Measurements from ENCODE around the gene TRAK1. TPM values are rescaled to one million over a fixed set of nuclear protein-coding genes. Genes with fewer than 3 reads are reported as not detected.

TRAK1 gene
- total and polyA plus RNA-seq, 10 donors = 15.4 to 60.0 (median 47.8) TPM

GRCh38 chr3:42188376-42188775 is 97.2 kb downstream of the TRAK1 start:
- no peak for DNase-seq
- H3K4me1 ChIP-seq = peaks cover 12 to 31% (median 25%) of the 10 kb centered on the region in 6 donors
- intact Hi-C loops (cut with DNase I; ENCODE audit: low total_unique reads) = no loop called here
- no peaks in the 10 kb centered on the region for H3K9me3 ChIP-seq
- WGBS, 5 donors = 95 to 100% (median 100%) methylated on average over 1 of the region's 1 CpG
- TF ChIP-seq CTCF (IDR thresholded peaks at IDR 0.05 in 8 of 11, conservative IDR thresholded peaks at IDR 0.05 in 3 of 11) (no peak), POLR2A (IDR thresholded peaks at IDR 0.05) (no peak), POLR2AphosphoS5 (IDR thresholded peaks at IDR 0.05) (no peak)
- H3K4me3 ChIP-seq = no peak overlapping the region
- peaks cover 0 to 82% (median 19%) of the 10 kb centered on the region in 6 donors for H3K36me3 ChIP-seq
- H3K27me3 ChIP-seq (replicated peaks in 1 of 7) = no peaks in the 10 kb centered on the region
- no peak overlapping the region for H3K27ac ChIP-seq

- H3K4me1 ChIP-seq = peaks cover 12 to 37% (median 28%) of the 10 kb centered on the region in 6 donors
- H3K36me3 ChIP-seq = peaks cover 0 to 88% (median 23%) of the 10 kb centered on the region in 6 donors
- H3K27me3 ChIP-seq (replicated peaks in 1 of 7) = no peaks in the 10 kb centered on the region
- H3K9me3 ChIP-seq = no peaks in the 10 kb centered on the region
- TF ChIP-seq POLR2AphosphoS5 (IDR thresholded peaks at IDR 0.05) (no peak), POLR2A (IDR thresholded peaks at IDR 0.05) (no peak), CTCF (IDR thresholded peaks at IDR 0.05 in 8 of 11, conservative IDR thresholded peaks at IDR 0.05 in 3 of 11) (no peak)
- no peak for DNase-seq
- no peak overlapping the region for H3K4me3 ChIP-seq
- intact Hi-C loops (cut with DNase I; ENCODE audit: low total_unique reads) = no loop called here
- no peak overlapping the region for H3K27ac ChIP-seq
- 69 to 81% (median 75%) methylated on average over 6 of the region's 6 CpGs for WGBS, 5 donors
Measured at GRCh38 chr3:42189001-42189460, 97.9 kb downstream of the TRAK1 start.

- 75 to 89% (median 84%) methylated on average over 6 of the region's 6 CpGs for WGBS, 5 donors
- Histone ChIP-seq H3K27me3 (replicated peaks in 1 of 7) (no peaks in the 10 kb centered on the region), H3K36me3 (peaks cover 0 to 90% (median 27%) of the 10 kb centered on the region in 6 donors), H3K9me3 (no peaks in the 10 kb centered on the region), H3K4me3 (no peak overlapping the region), H3K4me1 (peaks cover 12 to 42% (median 30%) of the 10 kb centered on the region in 6 donors), H3K27ac (no peak overlapping the region)
- intact Hi-C loops (cut with DNase I; ENCODE audit: low total_unique reads) = loop anchor here (5.0 to 10.0 kb wide), 2 partner anchors 65 to 297 kb away; no protein-coding TSS in a partner anchor
- no peak for DNase-seq
- TF ChIP-seq CTCF (IDR thresholded peaks at IDR 0.05 in 8 of 11, conservative IDR thresholded peaks at IDR 0.05 in 3 of 11) = no peak
Measured at GRCh38 chr3:42189736-42190135, 98.6 kb downstream of the TRAK1 start.

GRCh38 chr3:42190701-42191442 is 99.7 kb downstream of the TRAK1 start:
- Histone ChIP-seq H3K4me3 (no peak overlapping the region), H3K4me1 (peaks cover 12 to 53% (median 32%) of the 10 kb centered on the region in 6 donors), H3K27me3 (replicated peaks in 1 of 7) (no peaks in the 10 kb centered on the region), H3K27ac (peak overlapping the region in 1 of 8 donors; percentile 5), H3K36me3 (peaks cover 0 to 94% (median 31%) of the 10 kb centered on the region in 6 donors), H3K9me3 (no peaks in the 10 kb centered on the region)
- WGBS, 5 donors = 52 to 60% (median 56%) methylated on average over 11 of the region's 11 CpGs
- no peak for DNase-seq
- TF ChIP-seq POLR2A (IDR thresholded peaks at IDR 0.05) = no peak
- TF ChIP-seq POLR2AphosphoS5 (IDR thresholded peaks at IDR 0.05) = no peak
- TF ChIP-seq CTCF (IDR thresholded peaks at IDR 0.05 in 8 of 11, conservative IDR thresholded peaks at IDR 0.05 in 3 of 11) = peak; percentile 41 to 84 (median 70)
- intact Hi-C loops (cut with DNase I; ENCODE audit: low total_unique reads) = loop anchor here (5.0 to 10.0 kb wide), 2 partner anchors 66 to 299 kb away; no protein-coding TSS in a partner anchor
